Skeletal muscle cell (primary cell): ENCODE measurements around the gene MED27.
"Not testable (repeated sequence)": the region's sequence is repeated elsewhere in the genome, so short reads cannot be mapped to it uniquely, and the experiment has no call there.

Experiments
- DNase-seq: peaks from one replicate; pipeline ENCODE4 v3.0.0-alpha.2; 2010; ENCODE audit warnings: low read depth
- H3K4me3 ChIP-seq: 2 replicates; pipeline ENCODE4 v1.5.1; 2011; ENCODE audit warnings: low read depth, mild to moderate bottlenecking, control low read depth, low read length, moderate library complexity

The MED27 gene

DNA sequence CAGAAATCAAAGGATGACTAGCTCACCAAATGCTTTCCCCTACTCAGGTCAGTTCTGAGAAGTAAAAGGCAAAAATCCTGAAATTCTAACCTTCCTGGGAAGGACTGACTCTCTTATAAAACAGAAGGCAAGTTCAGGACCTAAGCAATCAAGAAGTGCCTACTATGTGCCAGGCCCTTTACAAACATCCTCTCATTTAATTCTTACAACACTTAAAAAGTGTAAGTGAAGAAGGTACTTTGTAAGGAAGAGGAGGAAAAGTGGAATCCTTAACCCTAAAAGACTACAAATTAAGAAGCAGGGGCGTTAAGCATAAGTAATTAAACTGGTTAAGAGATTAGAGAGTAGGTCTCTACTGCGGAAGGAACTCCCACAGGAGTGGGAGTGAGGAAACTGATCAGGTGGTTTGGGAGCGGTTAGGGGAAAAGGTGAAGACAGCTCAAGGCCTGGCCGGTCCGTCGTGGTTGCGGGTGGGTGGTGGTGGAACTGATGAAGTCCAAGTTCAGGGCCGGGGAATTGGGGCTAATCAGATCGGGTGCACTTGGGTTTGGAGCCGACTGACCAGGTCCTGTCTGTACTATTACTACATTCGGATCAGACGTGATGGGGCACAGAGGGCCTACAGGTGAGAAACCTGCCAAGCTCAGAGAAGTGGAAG is 839 bp downstream of the MED27 start:
- DNase-seq = no peak
- H3K4me3 ChIP-seq = peak overlapping the region; percentile 80

DNA sequence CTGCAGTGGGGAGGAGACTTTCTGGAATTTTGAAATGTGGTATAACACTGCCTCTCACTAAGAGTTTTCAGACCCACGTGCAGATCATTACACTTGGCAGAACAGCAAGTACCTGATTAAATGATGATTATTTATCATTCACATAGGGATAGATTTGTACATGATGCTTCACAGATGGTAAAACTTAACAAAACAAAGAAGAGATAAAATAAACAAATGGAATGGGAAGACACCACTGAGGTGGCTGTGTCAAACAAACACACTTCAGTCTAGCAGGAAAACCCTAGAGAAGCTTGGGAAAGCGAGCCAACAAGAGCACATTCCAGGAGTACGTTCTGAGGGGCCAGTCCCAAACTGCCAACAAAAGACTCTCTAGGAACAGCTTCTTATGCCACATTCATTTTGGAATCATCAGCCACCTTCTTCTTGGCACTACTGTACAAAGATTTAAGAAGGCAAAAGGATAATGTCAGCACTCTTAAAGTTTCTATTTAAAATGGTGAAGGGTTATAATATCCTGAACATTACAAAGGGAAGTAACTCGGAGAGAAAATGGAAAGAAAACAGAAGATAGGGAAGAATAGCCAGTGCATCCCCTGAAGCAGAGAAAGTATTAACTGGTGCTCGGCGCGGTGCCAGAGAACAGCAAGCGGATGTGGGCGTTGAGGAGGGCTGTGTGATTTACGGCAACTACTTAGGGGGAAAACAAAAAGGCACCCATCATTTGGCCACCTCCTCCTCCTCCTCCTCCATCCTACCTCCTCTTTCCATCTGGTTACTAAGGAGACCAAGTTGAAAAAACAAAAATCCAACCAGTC is 1.6 kb downstream of the MED27 start:
- peak overlapping the region; percentile 80 for H3K4me3 ChIP-seq
- peak; percentile 27 for DNase-seq

- H3K4me3 ChIP-seq = no peak overlapping the region
- no peak for DNase-seq
These were observed 3.8 kb downstream of the MED27 start for GRCh38 chr9:132075853-132076252.

DNA sequence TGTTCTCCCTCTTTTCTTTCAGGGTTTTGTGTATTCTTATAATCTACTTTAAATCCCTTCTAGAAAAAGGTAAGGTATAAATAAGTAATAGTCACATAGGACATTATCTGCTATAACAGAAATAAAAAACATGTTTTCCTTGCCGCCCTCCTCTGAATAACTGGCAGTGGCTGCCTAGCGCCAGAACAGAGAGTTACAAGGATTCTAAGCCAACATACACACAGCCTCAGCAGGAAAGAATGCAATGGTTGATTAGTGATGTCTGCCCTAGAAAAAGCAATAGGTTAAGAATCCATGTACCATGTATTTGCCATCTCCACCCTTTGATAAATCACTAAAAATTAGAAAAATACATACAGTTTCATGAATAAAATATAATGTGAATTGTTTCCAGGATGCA is 4.9 kb downstream of the MED27 start:
- H3K4me3 ChIP-seq = no peak overlapping the region
- DNase-seq = peak; percentile 44

- H3K4me3 ChIP-seq = no peak overlapping the region
- DNase-seq = no peak
These were observed 7.7 kb downstream of the MED27 start for GRCh38 chr9:132071847-132072507.

DNA sequence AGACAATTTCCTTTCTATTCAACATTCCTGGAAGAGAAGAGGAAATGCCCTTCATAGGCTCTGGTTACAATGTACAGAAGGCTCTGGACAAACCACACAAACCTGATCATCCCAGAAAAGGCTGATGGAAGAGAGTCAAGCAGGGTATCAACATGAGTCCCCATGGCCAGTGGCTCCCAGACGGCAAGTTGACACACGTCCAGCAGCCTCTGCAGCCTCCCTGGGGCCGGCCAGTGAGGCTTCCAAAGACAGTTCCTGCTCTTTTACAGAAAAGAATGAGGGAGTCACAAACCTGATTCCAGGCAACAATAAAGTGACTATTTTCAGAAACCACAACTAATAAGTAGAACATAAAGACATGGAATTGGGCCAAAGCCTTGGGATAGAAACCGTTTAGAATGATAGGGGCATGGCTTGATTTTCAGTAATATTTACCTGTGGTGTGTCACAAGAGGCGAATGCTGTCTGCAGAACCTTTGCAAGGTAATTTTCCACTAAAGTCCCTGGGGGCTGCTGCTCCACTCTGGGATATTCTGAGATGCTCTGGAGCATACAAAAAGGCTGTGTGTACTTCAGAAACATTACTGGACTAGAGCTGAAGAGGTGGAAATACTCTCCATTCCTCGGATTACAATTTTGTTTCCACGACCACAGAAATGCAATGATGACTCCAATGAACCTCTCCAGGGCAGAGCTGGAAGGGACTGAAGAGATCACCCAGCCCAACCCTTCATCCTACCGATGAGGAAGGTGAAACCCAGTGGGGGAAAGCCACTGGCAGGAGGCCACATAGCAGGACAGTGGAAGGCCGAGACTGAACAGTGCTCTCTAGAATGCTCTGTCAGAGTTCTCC is 10.4 kb downstream of the MED27 start:
- no peak for DNase-seq
- no peak overlapping the region for H3K4me3 ChIP-seq

DNA sequence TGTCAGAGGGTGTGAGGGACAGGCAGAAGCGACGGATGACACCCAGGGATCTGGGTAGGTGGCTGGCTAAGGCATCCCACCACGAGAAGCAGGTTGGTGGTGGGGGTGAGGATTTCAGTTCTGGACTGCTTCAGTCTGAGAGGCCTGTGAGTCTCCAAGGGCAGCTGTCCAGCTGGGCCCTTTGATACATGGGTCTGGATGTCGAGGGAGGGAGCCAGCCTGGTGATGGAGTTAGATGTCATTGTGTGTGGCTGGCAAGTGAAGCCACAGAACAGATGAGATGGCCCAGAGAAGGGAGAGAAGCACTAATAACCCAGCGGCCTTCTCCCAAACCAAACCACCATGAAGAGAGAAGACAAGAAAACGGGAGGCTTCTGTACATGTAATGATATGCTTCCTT is 11.1 kb downstream of the MED27 start:
- DNase-seq = no peak
- no peak overlapping the region for H3K4me3 ChIP-seq

DNA sequence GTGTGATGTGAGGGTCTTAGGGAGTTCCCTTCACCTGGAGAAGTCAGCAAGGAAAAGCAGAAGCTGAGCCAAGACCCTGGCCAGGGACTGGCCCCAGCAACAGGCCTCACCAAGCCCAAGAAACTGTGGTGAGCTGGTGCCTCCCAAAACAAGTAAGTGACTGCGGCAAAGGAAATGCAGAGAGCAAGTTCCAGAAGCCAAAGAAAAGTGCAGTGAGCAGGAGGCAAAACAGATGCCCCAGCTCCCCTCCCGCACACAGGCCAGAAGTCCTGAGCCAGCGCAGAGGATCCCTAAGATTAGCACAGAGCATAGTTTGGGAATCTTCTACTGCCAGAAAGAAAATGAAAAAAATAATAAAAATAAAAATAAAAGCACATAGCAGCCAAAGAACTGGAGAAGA is 13.2 kb downstream of the MED27 start:
- DNase-seq = no peak
- no peak overlapping the region for H3K4me3 ChIP-seq

DNA sequence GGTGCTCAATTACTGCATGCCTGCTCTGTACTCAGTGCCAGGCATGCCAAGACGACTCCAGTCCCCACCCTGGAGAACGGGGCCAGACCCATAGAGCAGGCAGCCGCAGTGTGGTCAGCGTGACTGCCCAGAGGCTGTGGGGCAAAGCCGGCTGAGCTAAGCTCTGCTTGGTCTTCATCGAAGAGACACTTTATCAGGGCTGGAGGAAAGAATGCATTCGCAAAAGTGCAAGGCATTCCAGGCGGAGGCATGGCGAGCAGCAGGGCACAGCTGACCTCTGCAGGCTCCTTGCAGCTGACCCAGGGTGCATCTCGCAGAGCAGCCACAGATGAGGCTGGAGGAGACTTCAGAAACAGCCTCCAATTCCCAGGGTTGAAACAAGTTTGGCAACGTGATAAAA is 13.6 kb downstream of the MED27 start:
- no peak overlapping the region for H3K4me3 ChIP-seq
- DNase-seq = no peak

GRCh38 chr9:132063281-132063680 is 16.4 kb downstream of the MED27 start:
- no peak for DNase-seq
- H3K4me3 ChIP-seq = no peak overlapping the region

GRCh38 chr9:132062806-132063205 is 16.9 kb downstream of the MED27 start:
- no peak for DNase-seq
- no peak overlapping the region for H3K4me3 ChIP-seq

GRCh38 chr9:132061526-132061925 is 18.1 kb downstream of the MED27 start:
- DNase-seq = no peak
- H3K4me3 ChIP-seq = no peak overlapping the region

GRCh38 chr9:132059361-132059760 is 20.3 kb downstream of the MED27 start:
- no peak for DNase-seq

GRCh38 chr9:132058226-132058625 is 21.4 kb downstream of the MED27 start:
- not testable (repeated sequence) for H3K4me3 ChIP-seq, DNase-seq

More at GRCh38 chr9:132059361-132059760, 20.3 kb downstream of the MED27 start:
- no peak overlapping the region for H3K4me3 ChIP-seq

DNA sequence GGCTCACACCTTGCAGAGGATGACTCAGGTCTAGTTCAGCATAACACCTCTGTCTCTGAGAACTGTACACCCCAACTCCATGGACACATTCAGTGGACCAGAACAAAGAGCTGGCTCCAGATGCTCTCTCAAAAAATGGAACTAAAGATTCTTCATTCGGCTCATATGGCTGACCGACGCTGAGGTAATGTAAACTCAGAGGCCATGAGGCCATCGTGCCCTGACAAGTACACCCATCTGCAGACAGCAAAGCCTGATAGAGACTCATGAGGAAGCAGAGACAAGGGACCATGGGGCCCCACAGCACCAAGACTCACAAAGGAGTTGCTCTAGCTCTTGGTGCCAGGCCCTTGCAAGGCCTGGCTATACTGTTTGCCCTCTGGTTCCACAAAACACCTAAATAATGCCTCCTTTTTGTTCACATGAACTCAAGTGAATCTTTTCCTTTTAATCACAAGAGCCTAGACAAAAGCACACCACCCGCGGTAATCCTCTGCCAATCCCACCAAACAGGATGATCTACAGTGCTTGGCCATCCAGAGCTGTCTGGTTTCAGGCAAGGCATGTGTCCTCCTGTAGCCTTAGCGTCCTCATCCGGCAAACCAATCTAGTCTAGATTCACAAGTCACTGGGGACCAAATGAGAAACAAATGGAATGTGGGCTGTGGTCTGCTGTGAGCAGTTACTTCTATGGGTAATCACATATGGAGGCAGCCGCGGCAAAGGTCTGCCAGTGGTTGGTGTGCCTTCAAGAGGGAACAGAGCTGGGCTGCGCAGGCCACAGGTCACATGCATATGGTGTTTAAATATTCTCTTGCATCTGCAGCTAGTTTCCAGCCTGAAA is 22.7 kb downstream of the MED27 start:
- no peak overlapping the region for H3K4me3 ChIP-seq
- DNase-seq = no peak

DNA sequence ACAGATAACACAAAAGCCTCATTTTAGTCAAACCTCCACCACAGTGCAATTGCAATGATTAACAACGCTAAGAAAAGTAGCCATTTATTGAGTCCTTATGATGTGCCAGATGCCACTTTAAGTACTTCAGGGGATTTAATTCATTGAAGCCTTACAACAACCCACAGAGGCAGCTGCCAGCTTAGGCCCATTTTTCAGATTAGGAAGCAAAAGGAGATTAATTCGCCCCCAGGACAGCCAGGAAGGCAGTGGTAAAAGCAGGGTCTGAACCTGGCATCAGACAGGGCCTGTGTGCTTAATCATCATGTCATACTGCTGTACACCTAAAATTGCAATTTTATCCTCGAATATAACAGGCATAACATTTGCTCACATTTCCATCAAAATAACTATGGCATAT is 23.9 kb downstream of the MED27 start:
- no peak overlapping the region for H3K4me3 ChIP-seq
- DNase-seq = no peak

DNA sequence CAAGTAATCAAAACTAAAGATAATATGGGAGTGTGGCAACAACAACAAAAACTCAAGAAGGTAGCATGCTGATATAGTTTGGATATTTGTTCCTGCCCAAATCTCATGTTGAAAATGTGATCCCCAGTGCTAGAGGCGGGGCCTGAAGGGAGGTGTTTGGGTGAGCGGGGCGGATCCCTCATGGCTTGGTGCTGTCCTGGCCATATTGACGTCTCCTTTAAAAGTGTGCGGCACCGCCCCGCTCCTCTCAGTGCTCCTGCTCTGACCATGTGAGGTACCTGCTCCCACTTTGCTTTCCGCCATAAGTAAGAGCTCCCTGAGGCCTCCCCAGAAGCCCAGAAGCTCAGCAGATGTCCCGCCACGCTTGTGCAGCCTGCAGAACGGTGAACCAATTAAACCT is 25.6 kb downstream of the MED27 start:
- no peak for DNase-seq
- no peak overlapping the region for H3K4me3 ChIP-seq

GRCh38 chr9:132049900-132050299 is 29.8 kb downstream of the MED27 start:
- no peak overlapping the region for H3K4me3 ChIP-seq
- no peak for DNase-seq
